ENCODE results near the gene LGSN.
"Not testable (repeated sequence)": the region's sequence is repeated elsewhere in the genome, so short reads cannot be mapped to it uniquely, and the experiment has no call there.

LGSN gene

DNA sequence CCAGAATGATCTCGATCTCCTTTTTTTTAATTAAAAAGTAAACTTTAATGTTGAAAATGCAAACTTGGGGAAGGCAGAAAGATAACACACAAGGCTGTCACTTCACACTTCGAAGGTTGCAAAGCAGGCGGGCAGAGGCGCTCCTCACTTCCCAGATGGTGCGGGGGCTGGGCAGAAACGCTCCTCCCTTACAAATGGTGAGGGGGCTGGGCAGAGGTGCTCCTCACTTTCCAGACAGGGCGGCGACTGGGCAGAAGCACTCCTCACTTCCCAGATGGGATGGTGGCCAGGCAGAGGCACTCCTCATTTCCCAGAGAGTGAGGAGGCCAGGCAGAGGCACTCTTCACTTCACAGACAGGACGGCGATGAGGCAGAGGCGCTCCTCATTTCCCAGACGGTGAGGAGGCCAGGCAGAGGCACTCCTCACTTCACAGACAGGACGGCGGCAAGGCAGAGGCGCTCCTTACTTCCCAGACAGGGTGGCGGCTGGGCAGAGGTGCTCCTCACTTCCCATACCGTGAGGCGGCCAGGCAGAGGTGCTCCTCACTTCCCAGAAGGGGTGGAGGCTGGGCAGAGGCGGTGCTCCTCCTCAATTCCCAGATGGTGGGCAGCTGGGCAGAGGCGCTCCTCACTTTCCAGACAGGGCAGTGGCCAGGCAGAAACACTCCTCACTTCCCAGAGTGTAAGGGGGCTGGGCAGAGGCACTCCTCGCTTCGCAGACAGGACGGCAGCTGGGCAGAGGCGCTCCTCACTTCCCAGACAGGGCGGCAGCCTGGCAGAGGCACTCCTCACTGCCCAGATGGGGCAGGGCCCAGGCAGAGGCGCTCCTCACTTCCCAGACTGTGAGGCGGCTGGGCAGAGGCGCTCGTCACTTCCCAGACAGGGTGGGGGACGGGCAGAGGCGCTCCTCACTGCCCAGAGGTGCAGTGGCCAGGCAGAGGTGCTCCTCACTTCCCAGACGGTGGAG is 91.6 kb downstream of the LGSN start:
- not testable (repeated sequence) for DNase-seq

DNA sequence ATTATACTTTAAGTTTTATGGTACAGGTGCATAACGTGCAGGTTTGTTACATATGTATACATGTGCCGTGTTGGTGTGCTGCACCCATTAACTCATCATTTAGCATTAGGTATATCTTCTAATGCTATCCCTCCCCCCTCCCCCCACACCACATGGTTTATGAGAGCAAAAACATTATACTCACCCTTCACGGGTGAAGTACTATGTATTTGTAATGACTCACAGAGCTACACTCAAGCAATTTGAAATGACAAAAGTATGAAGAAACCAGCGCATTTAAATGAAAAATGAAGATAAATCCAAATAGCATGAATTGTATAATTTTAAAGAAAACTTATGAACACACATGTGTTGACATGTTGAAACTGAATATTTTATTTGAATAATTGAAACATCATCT is 93.8 kb downstream of the LGSN start:
- not testable (repeated sequence) for DNase-seq
